Neural crest cell (in vitro differentiated cells): ENCODE measurements around the gene NCR2. TPM values are rescaled to one million over a fixed set of nuclear protein-coding genes. Genes with fewer than 3 reads are reported as not detected.

Experiments
- DNase-seq: peaks from one replicate; pipeline ENCODE4 v3.0.0; 2021; ENCODE audit warnings: low read depth, mixed read lengths, low spot score
- H3K27ac Mint-ChIP-seq: one replicate; pipeline ENCODE4 v1.8.0; 2021; ENCODE audit warnings: mild to moderate bottlenecking, mixed read lengths; ENCODE audit not compliant: unreplicated experiment
- H3K27me3 Mint-ChIP-seq: 2 replicates; pipeline ENCODE4 v1.8.0; 2021; ENCODE audit warnings: low read depth, mild to moderate bottlenecking, mixed read lengths
- H3K36me3 Mint-ChIP-seq: 2 replicates; pipeline ENCODE4 v1.8.0; 2021; ENCODE audit warnings: low read depth, mild to moderate bottlenecking, mixed read lengths
- H3K4me1 Mint-ChIP-seq: 2 replicates; pipeline ENCODE4 v1.8.0; 2021; ENCODE audit warnings: mixed read lengths
- H3K4me3 Mint-ChIP-seq: one replicate; pipeline ENCODE4 v1.8.0; 2021; ENCODE audit warnings: mild to moderate bottlenecking, mixed read lengths
- H3K9me3 Mint-ChIP-seq: 2 replicates; pipeline ENCODE4 v1.8.0; 2021; ENCODE audit warnings: mixed read lengths
- long read RNA-seq: library from polyadenylated mRNA; unstranded; transcript quantifications from one replicate; pipeline ENCODE4 v2.0.0, GENCODE V29; 2020
- total RNA-seq: library from RNA; stranded (reverse); gene quantifications from 2 replicates; pipeline ENCODE4 v1.2.1, GENCODE V29; 2021
- TF ChIP-seq, protein P1 (sequence below): fragments of 200-600 bp; sonication (generic); conservative IDR thresholded peaks from 2 replicates; pipeline ENCODE4 v1.5.0; 2021; ENCODE audit warnings: antibody characterized with exemption, mild to moderate bottlenecking

Gene NCR2, protein sequence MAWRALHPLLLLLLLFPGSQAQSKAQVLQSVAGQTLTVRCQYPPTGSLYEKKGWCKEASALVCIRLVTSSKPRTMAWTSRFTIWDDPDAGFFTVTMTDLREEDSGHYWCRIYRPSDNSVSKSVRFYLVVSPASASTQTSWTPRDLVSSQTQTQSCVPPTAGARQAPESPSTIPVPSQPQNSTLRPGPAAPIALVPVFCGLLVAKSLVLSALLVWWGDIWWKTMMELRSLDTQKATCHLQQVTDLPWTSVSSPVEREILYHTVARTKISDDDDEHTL
- total RNA-seq, result not detected in 2 replicates
- long read RNA-seq, result 0 reads

DNA sequence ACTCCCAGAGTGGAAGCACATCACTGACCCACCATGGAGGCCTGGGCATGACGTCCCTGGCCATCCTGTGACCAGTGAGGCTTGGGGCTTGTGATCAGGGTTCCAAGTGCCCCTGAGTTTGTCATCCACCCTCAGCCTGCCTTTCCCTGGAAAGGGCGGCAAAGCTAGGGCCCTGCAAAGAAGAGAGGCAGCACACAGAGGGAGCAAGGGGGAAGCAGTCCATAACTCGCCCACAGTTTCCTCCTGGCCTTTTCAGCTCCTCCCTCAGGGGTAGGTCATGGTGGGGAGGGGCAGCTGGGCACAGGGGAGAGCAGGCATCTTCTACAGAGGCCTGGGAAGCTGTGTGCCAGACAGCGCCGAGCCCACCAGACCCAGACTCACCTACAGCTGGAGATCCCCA lies at the start of gene NCR2:
Gene NCR2 (plus strand): TSS at position 313 of the 400 bp plus-strand sequence. CDS start 269 bp downstream, outside the sequence.
- TF ChIP-seq, protein P1, sequence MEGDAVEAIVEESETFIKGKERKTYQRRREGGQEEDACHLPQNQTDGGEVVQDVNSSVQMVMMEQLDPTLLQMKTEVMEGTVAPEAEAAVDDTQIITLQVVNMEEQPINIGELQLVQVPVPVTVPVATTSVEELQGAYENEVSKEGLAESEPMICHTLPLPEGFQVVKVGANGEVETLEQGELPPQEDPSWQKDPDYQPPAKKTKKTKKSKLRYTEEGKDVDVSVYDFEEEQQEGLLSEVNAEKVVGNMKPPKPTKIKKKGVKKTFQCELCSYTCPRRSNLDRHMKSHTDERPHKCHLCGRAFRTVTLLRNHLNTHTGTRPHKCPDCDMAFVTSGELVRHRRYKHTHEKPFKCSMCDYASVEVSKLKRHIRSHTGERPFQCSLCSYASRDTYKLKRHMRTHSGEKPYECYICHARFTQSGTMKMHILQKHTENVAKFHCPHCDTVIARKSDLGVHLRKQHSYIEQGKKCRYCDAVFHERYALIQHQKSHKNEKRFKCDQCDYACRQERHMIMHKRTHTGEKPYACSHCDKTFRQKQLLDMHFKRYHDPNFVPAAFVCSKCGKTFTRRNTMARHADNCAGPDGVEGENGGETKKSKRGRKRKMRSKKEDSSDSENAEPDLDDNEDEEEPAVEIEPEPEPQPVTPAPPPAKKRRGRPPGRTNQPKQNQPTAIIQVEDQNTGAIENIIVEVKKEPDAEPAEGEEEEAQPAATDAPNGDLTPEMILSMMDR, result no peak
- Mint-ChIP-seq H3K4me1 (no peaks in the 10 kb centered on the region), H3K36me3 (no peaks in the 10 kb centered on the region), H3K27me3 (peaks cover 5% of the 10 kb centered on the region), H3K4me3 (no peak within 1 kb of the TSS), H3K9me3 (no peaks in the 10 kb centered on the region), H3K27ac (peak within 1 kb of the TSS; percentile 57)
- no peak for DNase-seq

DNA sequence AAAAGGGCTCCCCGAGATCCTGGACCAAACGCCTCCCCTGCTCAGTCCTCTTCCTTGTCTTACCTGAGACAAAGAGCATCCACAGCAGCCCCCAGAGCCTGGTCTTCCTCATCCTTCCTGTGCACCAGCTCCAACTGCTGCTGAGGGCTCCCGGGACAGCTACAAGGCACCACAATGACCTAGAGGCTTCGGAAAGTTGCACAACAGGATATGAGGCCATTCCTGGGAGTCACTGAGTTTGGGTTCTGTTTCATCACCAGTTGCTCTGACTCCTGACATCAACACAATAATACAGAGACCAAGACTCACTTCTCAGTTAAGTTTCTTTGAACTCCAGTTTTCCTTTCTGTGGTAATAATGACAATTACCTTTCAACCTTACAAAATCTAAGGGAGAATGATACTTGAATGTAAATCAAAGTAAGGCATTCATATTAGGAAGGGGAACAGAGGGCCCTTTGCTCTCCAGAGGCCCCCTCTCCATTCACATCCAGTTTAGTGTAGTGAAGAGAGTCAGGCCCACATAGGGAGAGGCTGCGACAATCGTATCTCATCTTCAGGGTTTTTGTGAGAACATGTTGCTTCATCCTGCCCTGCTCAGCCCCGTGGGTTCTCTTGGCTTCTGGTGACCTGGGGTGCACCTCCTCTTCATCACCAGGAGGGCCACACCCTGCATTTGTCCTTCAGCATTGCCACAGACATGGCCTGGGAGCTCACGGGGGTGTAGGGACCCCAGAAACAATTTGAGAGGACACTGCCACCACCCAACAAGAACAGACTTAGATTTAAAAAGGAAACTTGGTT lies 48.7 kb upstream of the NCR2 start, which contains the start of gene TREM1:
Gene TREM1 (minus strand): TSS at position 139 of the 803 bp plus-strand sequence. CDS start 27 bp downstream, at position 112.
- Mint-ChIP-seq H3K9me3 (peaks cover 3% of the 10 kb centered on the region), H3K4me1 (peaks cover 11% of the 10 kb centered on the region), H3K4me3 (no peak within 1 kb of the TSS), H3K27me3 (no peaks in the 10 kb centered on the region), H3K27ac (no peak within 1 kb of the TSS), H3K36me3 (no peaks in the 10 kb centered on the region)
- DNase-seq, result no peak
- TF ChIP-seq, protein P1, result no peak

DNA sequence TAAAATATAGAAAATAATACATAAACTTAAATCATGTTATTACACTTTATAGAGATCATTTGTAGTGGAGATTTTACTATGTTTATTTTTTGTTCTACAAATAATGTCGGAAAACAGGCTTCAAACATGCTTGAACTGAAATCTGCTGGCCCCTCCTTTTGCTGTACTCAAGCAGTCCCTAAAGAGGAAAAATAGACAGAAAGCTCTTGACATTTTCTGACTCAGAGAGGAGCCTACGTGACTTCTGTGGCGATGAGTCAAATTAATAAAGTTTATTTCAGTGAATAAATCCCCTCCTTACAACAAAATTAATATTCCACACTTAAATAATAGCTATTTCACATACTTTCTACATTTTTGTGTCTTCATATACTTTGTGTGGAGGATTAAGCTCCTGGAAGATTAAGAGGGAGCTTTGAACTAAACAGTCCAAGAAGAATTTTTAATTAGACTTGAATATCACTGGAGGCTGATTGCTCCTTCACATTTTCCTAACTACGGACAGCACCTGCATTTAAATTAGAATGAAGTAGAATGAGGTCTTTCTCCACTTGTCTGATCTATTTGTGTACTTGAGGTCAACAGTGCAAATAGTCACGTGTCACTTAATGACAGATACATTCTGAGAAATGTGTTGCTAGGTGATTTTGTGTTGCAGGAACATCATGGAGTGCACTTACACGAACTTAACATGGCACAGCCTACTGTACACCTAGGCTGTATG lies 47.2 kb upstream of the NCR2 start:
- DNase-seq, result no peak
- Mint-ChIP-seq H3K36me3 (no peaks in the 10 kb centered on the region), H3K9me3 (no peaks in the 10 kb centered on the region), H3K4me1 (peaks cover 11% of the 10 kb centered on the region), H3K4me3 (no peak overlapping the region), H3K27me3 (no peaks in the 10 kb centered on the region), H3K27ac (no peak overlapping the region)
- TF ChIP-seq, protein P1, result no peak

DNA sequence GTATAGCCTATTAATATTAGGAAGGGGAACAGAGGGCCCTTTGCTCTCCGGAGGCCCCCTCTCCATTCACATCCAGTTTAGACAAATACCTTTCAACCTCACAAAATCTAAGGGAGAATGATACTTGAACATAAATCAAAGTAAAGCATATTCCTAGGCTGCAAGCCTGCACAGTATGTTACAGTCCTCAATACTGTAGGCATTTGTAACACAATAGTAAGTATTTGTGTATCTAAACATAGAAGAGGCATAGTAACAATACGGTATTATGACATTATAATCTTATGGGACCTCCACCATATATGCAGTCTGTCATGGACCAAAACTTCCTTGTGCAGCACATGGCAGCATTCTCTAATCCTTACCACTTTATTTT lies 46.7 kb upstream of the NCR2 start:
- TF ChIP-seq, protein P1, result no peak
- no peak for DNase-seq
- Mint-ChIP-seq H3K4me1 (peaks cover 11% of the 10 kb centered on the region), H3K27ac (no peak overlapping the region), H3K4me3 (no peak overlapping the region), H3K27me3 (no peaks in the 10 kb centered on the region), H3K36me3 (no peaks in the 10 kb centered on the region), H3K9me3 (no peaks in the 10 kb centered on the region)

DNA sequence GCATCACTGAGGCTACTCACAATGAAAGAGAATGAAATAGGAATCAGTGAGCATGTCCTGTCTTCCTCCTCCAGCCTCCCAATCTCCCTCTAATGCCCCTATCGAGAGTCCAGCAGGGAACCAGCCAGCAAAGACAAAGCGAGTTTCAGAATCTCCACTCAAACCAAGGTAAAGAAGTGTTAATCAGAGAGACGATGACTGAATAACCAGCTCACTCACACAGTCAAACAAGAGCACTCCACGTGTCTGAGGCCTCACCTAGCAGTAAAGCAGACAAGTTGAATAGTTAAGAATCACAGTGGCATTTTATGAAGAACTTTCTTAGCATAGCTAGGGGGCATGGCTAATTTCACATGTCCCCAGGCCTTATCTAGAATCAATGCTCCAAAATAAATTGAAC lies 45.6 kb upstream of the NCR2 start:
- no peak overlapping the region for H3K4me3 Mint-ChIP-seq
- DNase-seq, result no peak
- TF ChIP-seq, protein P1, result no peak
- H3K4me1 Mint-ChIP-seq, result peaks cover 11% of the 10 kb centered on the region
- no peaks in the 10 kb centered on the region for H3K36me3 Mint-ChIP-seq
- no peaks in the 10 kb centered on the region for H3K9me3 Mint-ChIP-seq
- H3K27me3 Mint-ChIP-seq, result no peaks in the 10 kb centered on the region
- H3K27ac Mint-ChIP-seq, result no peak overlapping the region
